Esophagus muscularis mucosa (tissue), 4 donors: ENCODE data around the gene LIX1.

Source experiments
- CTCF ChIP-seq, 3 experiments: fragments of 200-600 bp in 2 of 3; fragments of 450-650 bp in 1 of 3; sonication (generic) in 2 of 3; IDR thresholded peaks; one replicate each; pipeline ENCODE4 v1.5.1; 2017 to 2019; ENCODE audit warnings: antibody characterized with exemption in 3 of 3, mild to moderate bottlenecking in 2 of 3, moderate library complexity in 1 of 3
- EP300 ChIP-seq: sonication (generic); formaldehyde crosslinking; IDR thresholded peaks from one replicate; pipeline ENCODE4 v1.6.1; 2017; ENCODE audit warnings: antibody characterized with exemption
- POLR2A ChIP-seq: fragments of 450-650 bp; IDR thresholded peaks from one replicate; pipeline ENCODE4 v1.6.1; 2017; ENCODE audit warnings: antibody characterized with exemption, moderate library complexity, mild to moderate bottlenecking, low read depth
- POLR2AphosphoS5 ChIP-seq, 2 donors: sonication (generic); formaldehyde crosslinking; IDR thresholded peaks; one replicate each; pipeline ENCODE4 v1.6.1; 2017; ENCODE audit warnings: antibody characterized with exemption in 2 of 2

DNA sequence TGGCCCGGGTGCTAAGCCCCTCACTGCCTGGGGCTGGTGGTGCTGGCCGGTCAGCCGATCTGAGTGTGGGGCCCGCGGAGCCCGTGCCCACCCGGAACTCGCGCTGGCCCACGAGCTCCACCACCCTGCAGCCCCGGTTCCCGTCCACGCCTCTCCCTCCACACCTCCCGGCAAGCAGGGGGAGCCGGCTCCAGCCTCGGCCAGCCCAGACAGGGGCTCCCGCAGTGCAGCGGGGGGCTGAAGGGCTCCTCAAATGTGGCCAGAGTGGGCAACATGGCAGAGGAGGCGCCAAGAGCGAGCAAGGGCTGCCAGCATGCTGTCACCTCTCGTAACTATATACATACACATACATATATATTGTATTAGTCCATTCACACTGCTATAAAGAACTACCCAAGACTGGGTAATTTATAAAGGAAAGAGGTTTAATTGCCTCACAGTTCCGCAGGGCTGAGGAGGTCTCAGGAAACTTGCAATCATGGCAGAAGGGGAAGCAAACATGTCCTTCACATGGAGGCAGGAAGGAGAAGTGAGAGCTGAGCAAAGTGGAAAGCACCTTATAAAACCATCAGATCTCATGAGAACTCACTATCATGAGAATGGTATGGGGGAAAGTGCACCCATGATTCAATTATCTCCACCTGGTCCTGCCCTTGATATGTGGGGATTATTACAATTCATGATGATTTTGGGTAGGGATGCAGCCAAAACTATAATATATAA, 56.8 kb downstream of the LIX1 start:
- TF ChIP-seq CTCF (IDR thresholded peaks at IDR 0.05), result no peak
- no peak for TF ChIP-seq EP300
- no peak for TF ChIP-seq POLR2A
- TF ChIP-seq POLR2AphosphoS5 (IDR thresholded peaks at IDR 0.05), result no peak
